HCT116 (cell line): ENCODE measurements around the gene FHOD1. TPM values are rescaled to one million over a fixed set of nuclear protein-coding genes. Genes with fewer than 3 reads are reported as not detected.

Experiments used
- ATAC-seq: fragments of 200-7000 bp; cut with Tn5 transposase; 2 replicates; pipeline ENCODE4 v1.9.1; 2020; ENCODE audit warnings: mild to moderate bottlenecking, moderate library complexity
- BruUV-seq: library from RNA; stranded (reverse); fragments of 400-500 nt; replicated peaks from 2 replicates; lab custom pipeline; 2021; lab: Mats Ljungman, UMichigan
- CTCF ChIA-PET: fragments of 300-600 bp; sonication (Branson Sonifier 250); formaldehyde crosslinking; loops from one replicate; lab custom pipeline; 2021; ENCODE audit warnings: antibody characterized with exemption; lab: Charles Lee
- POLR2A ChIA-PET: fragments of 300-600, 350-600 bp; sonication (Branson Sonifier 250); formaldehyde crosslinking; loops from one replicate; lab custom pipeline; 2021; ENCODE audit warnings: antibody characterized with exemption; lab: Charles Lee
- RAD21 ChIA-PET, 2 experiments: fragments of 300-600 bp; sonication (Branson Sonifier 250); formaldehyde crosslinking; loops; one replicate each; lab custom pipeline; 2023; ENCODE audit warnings: low total read pairs in 2 of 2; ENCODE audit not compliant: uncharacterized antibody in 2 of 2, unreplicated experiment in 2 of 2, low non-redundant PET in 1 of 2; lab: Charles Lee
- DNase-seq: peaks from one replicate; pipeline ENCODE4 v3.0.0-alpha.2; 2010; ENCODE audit warnings: low read depth, low spot score
- H2AFZ ChIP-seq: fragments of 200-600 bp; shearing (Covaris generic), sonication (generic); 2 replicates; pipeline ENCODE4 v1.6.1; 2017; ENCODE audit warnings: low read depth, mixed run types, mixed read lengths, antibody characterized with exemption, low read length; ENCODE audit not compliant: poor library complexity, severe bottlenecking
- H3K27ac ChIP-seq: 2 replicates; pipeline ENCODE4 v1.5.1; 2012; ENCODE audit warnings: low read depth, low read length
- H3K27me3 ChIP-seq: fragments of 200-600 bp; sonication (generic); 2 replicates; pipeline ENCODE4 v1.6.1; 2016; ENCODE audit warnings: mixed run types, low read length, mixed read lengths; ENCODE audit not compliant: insufficient read depth
- H3K36me3 ChIP-seq, 2 experiments: fragments of 200-500 bp in 1 of 2; fragments of 200-600 bp in 1 of 2; sonication (Bioruptor generic) in 1 of 2; sonication (generic) in 1 of 2; 2 replicates each; pipeline versions ENCODE4 v1.5.1 to v1.6.1; 2014 to 2016; ENCODE audit warnings: low read length in 2 of 2, inconsistent platforms in 1 of 2, mixed read lengths in 1 of 2, mixed run types in 1 of 2; ENCODE audit not compliant: insufficient read depth in 2 of 2, control insufficient read depth in 1 of 2
- H3K4me1 ChIP-seq, 2 experiments: fragments of 200-600 bp in 1 of 2; sonication (generic) in 1 of 2; 2 replicates each; pipeline versions ENCODE4 v1.5.1 to v1.6.1; 2012 to 2017; ENCODE audit warnings: low read length in 2 of 2, inconsistent platforms in 1 of 2, mild to moderate bottlenecking in 1 of 2, mixed read lengths in 1 of 2, mixed run types in 1 of 2, moderate library complexity in 1 of 2; ENCODE audit not compliant: insufficient read depth in 2 of 2, control insufficient read depth in 1 of 2
- H3K4me2 ChIP-seq: fragments of 200-600 bp; sonication (generic); 2 replicates; pipeline ENCODE4 v1.6.1; 2017; ENCODE audit warnings: mixed run types, low read length, mixed read lengths
- H3K4me3 ChIP-seq, 2 experiments: fragments of 200-600 bp in 1 of 2; sonication (generic) in 1 of 2; replicated peaks in 1 of 2; 2 replicates each; pipeline ENCODE4 v1.5.1; 2011 to 2016; ENCODE audit warnings: low read length in 2 of 2, control low read depth in 1 of 2, low read depth in 1 of 2, mild to moderate bottlenecking in 1 of 2, mixed read lengths in 1 of 2, mixed run types in 1 of 2
- H3K79me2 ChIP-seq: fragments of 200-600 bp; sonication (generic); 2 replicates; pipeline ENCODE4 v1.6.1; 2017; ENCODE audit warnings: mild to moderate bottlenecking, mixed run types, low read length, moderate library complexity, mixed read lengths; ENCODE audit not compliant: insufficient read depth
- H3K9ac ChIP-seq: fragments of 200-600 bp; sonication (generic); 2 replicates; pipeline ENCODE4 v1.6.1; 2016; ENCODE audit warnings: low read length, mixed read lengths
- H3K9me2 ChIP-seq: fragments of 200-600 bp; sonication (generic), shearing (Covaris generic); 2 replicates; pipeline ENCODE4 v1.6.1; 2017; ENCODE audit warnings: mixed run types, mild to moderate bottlenecking, moderate library complexity; ENCODE audit not compliant: insufficient read depth
- H3K9me3 ChIP-seq, 2 experiments: fragments of 200-500 bp in 1 of 2; fragments of 200-600 bp in 1 of 2; sonication (Bioruptor generic) in 1 of 2; sonication (generic) in 1 of 2; 2 replicates each; pipeline ENCODE4 v1.6.1; 2014 to 2017; ENCODE audit warnings: low read length in 2 of 2, mixed read lengths in 2 of 2, inconsistent platforms in 1 of 2, low read depth in 1 of 2, mild to moderate bottlenecking in 1 of 2, mixed run types in 1 of 2, moderate library complexity in 1 of 2; ENCODE audit not compliant: control insufficient read depth in 1 of 2, insufficient read depth in 1 of 2
- H4K20me1 ChIP-seq: fragments of 200-600 bp; sonication (generic), shearing (Covaris generic); 2 replicates; pipeline ENCODE4 v1.6.1; 2017; ENCODE audit warnings: mixed run types, mild to moderate bottlenecking, moderate library complexity; ENCODE audit not compliant: insufficient read depth
- ELF1 ChIP-seq: IDR thresholded peaks from 2 replicates; pipeline ENCODE4 v1.6.1; 2012; ENCODE audit warnings: low read depth, borderline replicate concordance
- EZH2 ChIP-seq: fragments of 200-600 bp; sonication (generic); IDR thresholded peaks from 2 replicates; pipeline ENCODE4 v1.6.1; 2017; ENCODE audit warnings: antibody characterized with exemption, mixed run types
- JUND ChIP-seq: IDR thresholded peaks from 2 replicates; pipeline ENCODE4 v1.6.1; 2012
- SIN3A ChIP-seq: IDR thresholded peaks from 2 replicates; pipeline ENCODE4 v1.6.1; 2012; ENCODE audit warnings: low read depth
- ZFX ChIP-seq: fragments of 450-650 bp; IDR thresholded peaks from 2 replicates; pipeline ENCODE4 v1.6.1; 2017
- intact Hi-C: fragments of 100-400 bp; cut with micrococcal nuclease; formaldehyde crosslinking; loops from 2 replicates; pipeline ENCODE4 v1.10.0; 2022
- total RNA-seq: library from RNA; stranded (reverse); gene quantifications from one replicate; pipeline ENCODE4 v1.2.1, GENCODE V29; 2021; ENCODE audit not compliant: unreplicated experiment
- TF ChIP-seq, protein P1 (sequence below): IDR thresholded peaks from 2 replicates; pipeline ENCODE4 v1.6.1; 2012
- TF ChIP-seq, protein P2 (sequence below), 3 experiments: fragments of 200-600 bp in 1 of 3; sonication (generic) in 1 of 3; IDR thresholded peaks in 2 of 3; conservative IDR thresholded peaks in 1 of 3; 2 replicates each; pipeline ENCODE4 v1.5.1; 2012 to 2017; ENCODE audit warnings: low read depth in 2 of 3, low read length in 2 of 3, antibody characterized with exemption in 1 of 3, borderline replicate concordance in 1 of 3, control low read depth in 1 of 3, mild to moderate bottlenecking in 1 of 3, mixed read lengths in 1 of 3, mixed run types in 1 of 3, moderate library complexity in 1 of 3; ENCODE audit not compliant: insufficient read depth in 1 of 3

The FHOD1 gene
- total RNA-seq, 1 experiment from 2014 or later: 69.2 TPM

DNA sequence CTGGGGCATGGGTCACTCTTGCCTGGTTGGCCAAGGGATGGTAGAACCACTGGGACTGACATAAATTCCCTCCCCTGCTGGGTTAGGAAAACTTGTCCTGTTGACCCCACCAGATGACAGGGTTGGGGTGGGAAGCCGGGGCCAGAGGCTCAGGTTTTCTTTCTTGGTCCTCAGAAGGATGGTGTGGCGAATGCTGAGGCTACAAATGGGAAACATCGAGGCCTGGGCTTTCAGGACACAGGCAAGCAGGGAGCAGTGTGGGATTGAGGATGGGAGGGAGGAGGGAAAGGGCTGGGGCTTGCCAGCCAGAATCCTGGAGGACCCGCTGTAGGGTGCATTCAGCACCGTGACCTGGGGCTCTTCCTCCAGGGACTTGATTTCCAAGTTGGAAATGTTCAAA, 17.6 kb upstream of the FHOD1 start (continued):
- no peak for TF ChIP-seq EZH2
- no peak for TF ChIP-seq ELF1
- TF ChIP-seq, protein P1, sequence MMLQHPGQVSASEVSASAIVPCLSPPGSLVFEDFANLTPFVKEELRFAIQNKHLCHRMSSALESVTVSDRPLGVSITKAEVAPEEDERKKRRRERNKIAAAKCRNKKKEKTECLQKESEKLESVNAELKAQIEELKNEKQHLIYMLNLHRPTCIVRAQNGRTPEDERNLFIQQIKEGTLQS: no peak
- no peak for TF ChIP-seq ZFX
- TF ChIP-seq SIN3A: no peak
- TF ChIP-seq JUND: no peak

DNA sequence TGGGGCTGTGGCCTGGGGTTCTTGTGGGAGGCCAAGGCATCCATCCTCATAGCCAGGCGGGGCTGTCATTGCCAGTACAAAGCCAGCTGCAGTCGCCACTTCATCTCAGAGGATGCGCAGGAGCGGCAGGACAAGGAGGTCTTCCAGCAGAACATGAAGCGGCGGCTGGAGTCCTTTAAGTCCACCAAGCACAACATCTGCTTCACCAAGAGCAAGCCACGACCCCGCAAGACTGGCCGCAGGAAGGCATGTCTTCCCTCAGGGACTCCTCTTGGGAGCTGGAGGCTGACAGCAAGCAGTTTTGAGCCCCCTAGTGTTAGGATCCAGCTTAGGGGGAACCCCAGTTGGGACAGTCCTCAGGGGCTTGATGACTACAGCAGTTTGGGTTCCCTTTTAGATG, 17.0 kb upstream of the FHOD1 start:
- Histone ChIP-seq H3K27me3 (no peaks in the 10 kb centered on the region), H3K4me2 (no peak overlapping the region), H3K27ac (no peak overlapping the region), H3K4me1 (peaks cover 22 to 25% of the 10 kb centered on the region in 2 experiments), H3K9me2 (no peaks in the 10 kb centered on the region), H2AFZ (no peak overlapping the region), H4K20me1 (no peaks in the 10 kb centered on the region), H3K9ac (no peak overlapping the region), H3K9me3 (no peaks in the 10 kb centered on the region), H3K79me2 (no peaks in the 10 kb centered on the region), H3K4me3 (no peak overlapping the region), H3K36me3 (no peaks in the 10 kb centered on the region)
- intact Hi-C loops: loop anchor here (5.0 kb wide), 1 partner anchor 133 kb away; no protein-coding TSS in a partner anchor
- no TSS peak for BruUV-seq
- RAD21 ChIA-PET: no interaction called here
- POLR2A ChIA-PET: interaction anchor here (0.6 kb wide), 1 partner anchor 18 kb away, joined by 3 read pairs; no protein-coding TSS in a partner anchor
- no peak for TF ChIP-seq SIN3A
- TF ChIP-seq, protein P2, sequence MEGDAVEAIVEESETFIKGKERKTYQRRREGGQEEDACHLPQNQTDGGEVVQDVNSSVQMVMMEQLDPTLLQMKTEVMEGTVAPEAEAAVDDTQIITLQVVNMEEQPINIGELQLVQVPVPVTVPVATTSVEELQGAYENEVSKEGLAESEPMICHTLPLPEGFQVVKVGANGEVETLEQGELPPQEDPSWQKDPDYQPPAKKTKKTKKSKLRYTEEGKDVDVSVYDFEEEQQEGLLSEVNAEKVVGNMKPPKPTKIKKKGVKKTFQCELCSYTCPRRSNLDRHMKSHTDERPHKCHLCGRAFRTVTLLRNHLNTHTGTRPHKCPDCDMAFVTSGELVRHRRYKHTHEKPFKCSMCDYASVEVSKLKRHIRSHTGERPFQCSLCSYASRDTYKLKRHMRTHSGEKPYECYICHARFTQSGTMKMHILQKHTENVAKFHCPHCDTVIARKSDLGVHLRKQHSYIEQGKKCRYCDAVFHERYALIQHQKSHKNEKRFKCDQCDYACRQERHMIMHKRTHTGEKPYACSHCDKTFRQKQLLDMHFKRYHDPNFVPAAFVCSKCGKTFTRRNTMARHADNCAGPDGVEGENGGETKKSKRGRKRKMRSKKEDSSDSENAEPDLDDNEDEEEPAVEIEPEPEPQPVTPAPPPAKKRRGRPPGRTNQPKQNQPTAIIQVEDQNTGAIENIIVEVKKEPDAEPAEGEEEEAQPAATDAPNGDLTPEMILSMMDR (IDR thresholded peaks at IDR 0.05 in 2 of 3, conservative IDR thresholded peaks at IDR 0.05 in 1 of 3; ENCODE audit: borderline replicate concordance in 1 of 3, insufficient read depth in 1 of 3, low read depth in 2 of 3, low read length in 2 of 3): peak in 2 of 3 experiments; percentile 22 to 28; a peak in 3 of 6 replicates
- no peak for ATAC-seq
- no peak for DNase-seq
- CTCF ChIA-PET: no interaction called here
